ENCODE results near the gene FAM200C.

Gene FAM200C

GRCh38 chr5:160359816-160360215 is 40.0 kb downstream of the FAM200C start:
- Histone ChIP-seq H3K36me3 (replicated peaks; ENCODE audit: low read depth, low read length) (no peaks in the 10 kb centered on the region), H4K20me1 (ENCODE audit: insufficient read depth, low read length) (no peaks in the 10 kb centered on the region), H3K4me3 (ENCODE audit: low read length) (no peak overlapping the region), H3K4me1 (ENCODE audit: low read length) (no peaks in the 10 kb centered on the region), H3K79me2 (ENCODE audit: low read length) (no peaks in the 10 kb centered on the region), H3K9me3 (ENCODE audit: insufficient read depth, low read length) (no peaks in the 10 kb centered on the region), H2AFZ (ENCODE audit: low read depth, low read length) (no peak overlapping the region), H3K27me3 (ENCODE audit: low read depth, low read length) (no peaks in the 10 kb centered on the region), H3K27ac (ENCODE audit: low read length) (no peak overlapping the region), H3K4me2 (ENCODE audit: low read length) (no peak overlapping the region), H3K9ac (ENCODE audit: low read length) (no peak overlapping the region)
- no peak for TF ChIP-seq EZH2phosphoT487 (IDR thresholded peaks at IDR 0.05; ENCODE audit: low read depth)
- no peak for TF ChIP-seq CTCF (IDR thresholded peaks at IDR 0.05; ENCODE audit: low read depth, low read length)

DNA sequence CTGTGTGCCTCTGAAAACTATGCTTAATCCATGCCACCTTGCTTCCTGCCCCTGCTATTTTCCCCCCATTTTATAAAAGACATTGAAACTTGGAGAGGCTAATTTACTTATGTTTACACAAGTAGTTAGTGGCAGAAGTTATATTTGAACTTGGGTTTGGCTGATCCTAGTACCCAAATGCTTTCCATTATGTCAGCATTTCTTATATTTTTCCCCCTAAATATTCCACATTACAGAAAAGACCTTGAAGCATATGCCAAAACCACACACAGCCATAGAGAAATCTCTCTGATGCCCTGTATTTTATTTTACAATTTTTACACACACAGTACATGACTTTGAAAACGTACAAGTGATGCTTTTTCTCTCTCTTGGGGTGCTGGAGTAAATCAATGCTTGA is 40.6 kb downstream of the FAM200C start:
- Histone ChIP-seq H3K4me3 (ENCODE audit: low read length) (no peak overlapping the region), H3K9me3 (ENCODE audit: insufficient read depth, low read length) (no peaks in the 10 kb centered on the region), H3K27me3 (ENCODE audit: low read depth, low read length) (no peaks in the 10 kb centered on the region), H3K4me2 (ENCODE audit: low read length) (no peak overlapping the region), H2AFZ (ENCODE audit: low read depth, low read length) (no peak overlapping the region), H3K4me1 (ENCODE audit: low read length) (no peaks in the 10 kb centered on the region), H4K20me1 (ENCODE audit: insufficient read depth, low read length) (no peaks in the 10 kb centered on the region), H3K27ac (ENCODE audit: low read length) (no peak overlapping the region), H3K9ac (ENCODE audit: low read length) (no peak overlapping the region), H3K36me3 (replicated peaks; ENCODE audit: low read depth, low read length) (no peaks in the 10 kb centered on the region), H3K79me2 (ENCODE audit: low read length) (no peaks in the 10 kb centered on the region)
- no peak for TF ChIP-seq EZH2phosphoT487 (IDR thresholded peaks at IDR 0.05; ENCODE audit: low read depth)
- TF ChIP-seq CTCF (IDR thresholded peaks at IDR 0.05; ENCODE audit: low read depth, low read length) = no peak

GRCh38 chr5:160357861-160358411 is 41.9 kb downstream of the FAM200C start:
- Histone ChIP-seq H3K27me3 (ENCODE audit: low read depth, low read length) (no peaks in the 10 kb centered on the region), H4K20me1 (ENCODE audit: insufficient read depth, low read length) (no peaks in the 10 kb centered on the region), H3K4me2 (ENCODE audit: low read length) (no peak overlapping the region), H3K36me3 (replicated peaks; ENCODE audit: low read depth, low read length) (no peaks in the 10 kb centered on the region), H2AFZ (ENCODE audit: low read depth, low read length) (no peak overlapping the region), H3K4me1 (ENCODE audit: low read length) (no peaks in the 10 kb centered on the region), H3K9ac (ENCODE audit: low read length) (no peak overlapping the region), H3K9me3 (ENCODE audit: insufficient read depth, low read length) (no peaks in the 10 kb centered on the region), H3K79me2 (ENCODE audit: low read length) (no peaks in the 10 kb centered on the region), H3K4me3 (ENCODE audit: low read length) (no peak overlapping the region), H3K27ac (ENCODE audit: low read length) (no peak overlapping the region)
- TF ChIP-seq CTCF (IDR thresholded peaks at IDR 0.05; ENCODE audit: low read depth, low read length) (no peak), EZH2phosphoT487 (IDR thresholded peaks at IDR 0.05; ENCODE audit: low read depth) (no peak)

GRCh38 chr5:160357394-160357793 is 42.5 kb downstream of the FAM200C start:
- H3K27ac ChIP-seq (ENCODE audit: low read length) = no peak overlapping the region
- H3K36me3 ChIP-seq (replicated peaks; ENCODE audit: low read depth, low read length) = no peaks in the 10 kb centered on the region
- no peak overlapping the region for H3K9ac ChIP-seq (ENCODE audit: low read length)
- no peaks in the 10 kb centered on the region for H3K79me2 ChIP-seq (ENCODE audit: low read length)
- no peaks in the 10 kb centered on the region for H4K20me1 ChIP-seq (ENCODE audit: insufficient read depth, low read length)
- no peak overlapping the region for H3K4me3 ChIP-seq (ENCODE audit: low read length)
- TF ChIP-seq EZH2phosphoT487 (IDR thresholded peaks at IDR 0.05; ENCODE audit: low read depth) (no peak), CTCF (IDR thresholded peaks at IDR 0.05; ENCODE audit: low read depth, low read length) (no peak)
- no peak overlapping the region for H2AFZ ChIP-seq (ENCODE audit: low read depth, low read length)
- no peaks in the 10 kb centered on the region for H3K27me3 ChIP-seq (ENCODE audit: low read depth, low read length)
- H3K9me3 ChIP-seq (ENCODE audit: insufficient read depth, low read length) = no peaks in the 10 kb centered on the region
- H3K4me1 ChIP-seq (ENCODE audit: low read length) = no peaks in the 10 kb centered on the region
- H3K4me2 ChIP-seq (ENCODE audit: low read length) = no peak overlapping the region
